GM19438 (cell line): ENCODE results near the gene CCDC88C.
"Not testable (repeated sequence)": the region's sequence is repeated elsewhere in the genome, so short reads cannot be mapped to it uniquely, and the experiment has no call there.

Experiments
- ATAC-seq: cut with Tn5 transposase; IDR thresholded peaks from one replicate; pipeline ENCODE4 v1.9.1; 2021; ENCODE audit warnings: low read depth; ENCODE audit not compliant: unreplicated experiment

Gene CCDC88C

DNA sequence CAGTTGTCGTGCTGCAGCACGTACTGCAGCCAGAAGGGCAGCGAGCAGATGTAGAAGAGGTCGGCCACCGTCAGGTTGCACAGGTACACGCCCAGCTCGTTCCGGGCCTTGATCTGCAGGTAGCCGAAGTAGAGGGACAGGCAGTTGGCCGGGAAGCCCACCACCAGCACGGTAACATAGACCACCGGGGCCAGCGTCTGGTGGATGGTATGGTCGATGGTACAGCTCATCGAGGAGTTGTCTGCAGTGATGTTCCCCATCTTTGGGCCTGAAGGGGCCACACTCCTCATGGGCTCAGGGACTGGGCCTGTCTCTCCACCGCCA, 182.9 kb downstream of the CCDC88C start:
- ATAC-seq: no peak

DNA sequence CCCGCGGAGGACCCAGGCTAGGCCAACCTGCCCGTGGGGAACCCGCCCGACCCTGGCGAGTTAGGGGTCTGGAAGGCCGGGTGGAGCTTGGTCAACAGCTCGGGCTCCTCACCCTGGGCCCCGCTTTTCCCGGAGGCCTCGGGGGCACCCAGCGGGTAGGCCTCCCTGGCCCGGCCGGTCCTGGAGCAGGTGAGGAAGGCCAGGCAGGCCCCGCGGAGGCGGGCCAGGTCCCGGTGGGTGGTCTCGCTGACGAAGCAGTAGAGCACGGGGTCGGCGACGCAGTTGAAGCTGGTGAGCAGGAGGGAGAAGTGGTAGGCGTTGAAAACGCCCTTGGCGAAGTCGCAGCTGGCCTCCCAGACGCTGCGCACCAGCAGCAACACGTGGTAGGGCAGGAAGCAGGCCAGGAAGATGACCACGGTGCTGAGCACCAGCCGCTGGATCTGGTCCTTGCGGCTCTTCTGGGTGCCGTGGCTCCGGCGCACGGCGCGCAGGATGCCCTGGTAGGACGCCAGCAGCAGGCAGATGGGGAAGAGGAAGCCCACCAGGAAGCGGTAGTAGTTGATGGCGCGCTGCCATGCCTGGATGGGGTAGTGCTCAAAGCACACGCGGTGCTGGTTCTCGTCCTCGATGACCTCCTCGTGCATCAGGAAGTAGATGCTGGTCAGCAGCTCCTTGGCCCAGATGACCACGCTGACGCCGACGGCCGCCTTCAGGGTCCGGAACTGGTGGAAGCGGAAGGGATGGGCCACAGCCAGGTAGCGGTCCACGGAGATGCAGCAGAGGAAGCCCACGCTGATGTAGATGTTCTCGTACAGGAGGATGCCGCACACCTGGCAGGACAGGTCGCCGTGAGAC, 183.5 kb downstream of the CCDC88C start:
- ATAC-seq: no peak

DNA sequence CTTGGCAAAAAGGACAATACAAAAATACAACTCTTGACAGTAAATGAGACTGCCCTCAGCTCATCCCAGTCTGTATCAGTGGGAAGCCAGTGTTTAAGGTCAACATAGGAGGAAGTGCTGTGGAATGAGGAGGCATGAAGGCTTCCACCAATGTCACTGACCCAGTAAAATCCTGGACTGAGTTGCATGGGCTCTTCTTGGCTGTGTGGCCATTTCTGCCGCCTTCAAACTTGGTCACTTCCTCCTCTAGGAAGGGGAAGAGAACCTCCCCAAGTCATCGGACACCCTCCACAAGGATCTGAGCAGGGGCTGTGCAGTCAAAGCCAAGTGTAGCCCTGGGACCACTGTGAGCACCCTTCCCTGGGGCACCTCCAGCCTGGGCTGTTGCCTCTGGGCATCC, 185.0 kb downstream of the CCDC88C start:
- ATAC-seq: no peak

DNA sequence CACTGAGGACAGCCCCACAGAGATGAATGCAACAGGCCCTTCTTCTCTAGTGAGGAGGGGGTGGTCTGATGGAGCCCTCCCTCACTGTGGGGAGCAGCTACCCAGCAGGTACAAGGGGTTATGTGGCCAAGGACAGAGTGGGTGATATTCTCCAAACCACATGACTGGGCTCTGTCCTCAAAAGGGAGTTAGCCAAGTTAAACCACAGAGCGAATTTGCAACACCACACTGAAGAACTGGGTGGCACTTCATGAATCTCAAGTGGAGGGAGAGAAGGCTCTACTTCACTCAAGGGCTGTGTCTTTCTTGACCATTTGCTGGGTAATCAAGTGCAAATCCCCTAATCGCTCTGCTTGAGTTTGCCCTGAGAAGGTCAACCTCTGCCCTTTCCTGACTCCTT, 185.6 kb downstream of the CCDC88C start:
- ATAC-seq: no peak

DNA sequence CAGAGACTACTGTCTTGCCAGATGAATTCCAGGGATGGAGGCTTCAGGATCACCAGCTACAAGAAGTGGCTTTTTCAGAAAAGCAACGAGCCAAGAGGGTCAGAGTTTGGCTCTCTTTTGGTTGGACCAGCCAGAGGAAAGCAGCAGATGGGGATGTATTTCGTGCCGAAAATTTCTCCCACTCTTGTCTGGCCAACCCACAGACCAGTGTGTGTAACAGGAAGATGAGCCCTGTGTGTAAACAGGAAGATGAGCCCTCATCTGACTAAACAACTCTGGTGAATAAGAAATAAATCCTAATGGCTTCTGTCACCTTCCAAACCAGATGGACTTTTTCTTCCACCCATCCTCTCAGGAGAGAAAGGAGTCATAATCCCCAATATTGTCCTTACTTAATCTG, 186.2 kb downstream of the CCDC88C start:
- no peak for ATAC-seq

DNA sequence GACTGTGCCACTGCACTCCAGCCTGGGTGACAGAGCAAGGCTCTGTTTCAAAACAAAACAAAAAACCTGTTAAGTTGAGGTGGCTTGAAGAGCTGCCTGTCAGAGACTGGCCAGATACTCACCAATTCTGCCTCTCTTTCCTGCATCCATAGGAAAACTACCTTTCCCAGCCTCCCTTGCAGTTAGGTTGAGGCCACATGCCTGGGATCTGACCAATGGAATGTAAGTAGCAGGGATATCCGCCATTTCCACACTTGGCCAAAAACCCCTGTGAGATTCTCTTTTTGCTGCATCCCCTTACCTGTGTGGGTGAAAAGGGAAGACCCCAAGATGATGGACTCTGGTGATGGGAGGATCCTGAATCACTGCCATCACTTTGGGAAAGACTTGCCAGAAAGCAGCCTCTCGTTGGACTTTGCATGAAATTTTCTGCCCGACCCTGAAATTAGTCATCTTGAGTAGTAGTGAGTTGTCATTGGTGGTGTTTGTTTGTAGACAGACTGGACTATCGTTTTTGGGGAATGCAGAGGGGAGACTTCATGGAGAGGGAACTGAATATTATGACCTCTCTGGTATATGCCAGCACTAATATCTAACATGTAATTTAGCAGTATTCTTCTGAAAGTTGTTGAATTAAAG, 187.1 kb downstream of the CCDC88C start:
- no peak for ATAC-seq

- peak; percentile 64 for ATAC-seq
These were observed 187.8 kb downstream of the CCDC88C start for GRCh38 chr14:91229743-91230200.

DNA sequence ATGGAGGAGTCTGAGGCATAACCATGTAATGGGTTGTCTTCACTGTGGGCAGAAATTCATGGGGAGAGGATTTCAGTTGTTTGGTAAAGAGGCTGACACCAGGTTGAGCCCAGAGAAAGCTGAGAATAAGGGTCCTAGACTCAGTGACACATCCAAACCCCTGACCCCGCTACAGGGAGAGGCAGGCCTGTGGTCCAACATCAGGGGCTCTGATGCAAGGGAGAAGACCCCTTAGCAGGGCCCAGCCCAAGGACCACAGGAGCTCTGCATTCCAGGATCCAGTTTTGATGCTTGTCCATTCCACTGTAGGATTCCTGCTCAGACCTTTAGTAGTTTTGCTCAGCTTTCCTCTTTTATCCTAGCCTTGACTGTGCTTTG, 188.6 kb downstream of the CCDC88C start:
- ATAC-seq: no peak

GRCh38 chr14:91228112-91229004, 189.3 kb downstream of the CCDC88C start:
- peak; percentile 84 for ATAC-seq

GRCh38 chr14:91227183-91227628, 190.4 kb downstream of the CCDC88C start:
- no peak for ATAC-seq

- not testable (repeated sequence) for ATAC-seq
These were observed 191.3 kb downstream of the CCDC88C start for GRCh38 chr14:91226360-91226759.

DNA sequence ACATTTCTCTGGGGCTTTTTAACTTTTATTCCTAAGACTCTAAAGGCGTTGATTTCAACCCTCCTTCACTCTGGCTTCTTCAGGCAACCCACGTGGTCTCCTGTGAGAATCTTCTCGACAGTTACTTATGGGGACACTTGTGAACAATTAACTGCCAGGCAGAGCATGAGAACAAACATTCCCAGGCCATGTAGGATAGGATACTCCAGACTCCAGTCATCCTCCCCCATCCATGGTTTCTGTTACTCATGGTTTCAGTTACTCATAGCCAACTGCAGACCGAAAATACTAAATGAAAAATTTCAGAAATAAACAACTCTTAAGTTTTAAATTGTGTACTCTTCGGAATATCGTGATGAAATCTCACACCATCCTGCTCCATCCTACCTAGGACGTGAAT, 192.6 kb downstream of the CCDC88C start:
- no peak for ATAC-seq

GRCh38 chr14:91223028-91223783, 194.4 kb downstream of the CCDC88C start:
- no peak for ATAC-seq
